Body of pancreas (tissue), 4 donors: ENCODE results near the gene CD320. TPM values are rescaled to one million over a fixed set of nuclear protein-coding genes. Genes with fewer than 3 reads are reported as not detected.

ENCODE experiments used
- ATAC-seq: fragments of 150-250 bp; one replicate; pipeline ENCODE4 v1.9.1; 2016
- DNase-seq, 4 donors: peaks; one replicate each; pipeline ENCODE4 v3.0.0-alpha.2; 2019
- H3K27ac ChIP-seq, 4 donors: fragments of 200-600 bp; sonication (generic); 1 replicate in 3 of 4; 2 replicates in 1 of 4; pipeline versions ENCODE4 v1.5.1 to v1.6.1; 2016 to 2019; ENCODE audit warnings: mild to moderate bottlenecking in 1 of 4, mixed read lengths in 1 of 4, moderate library complexity in 1 of 4
- H3K27me3 ChIP-seq, 2 donors: fragments of 200-600 bp; sonication (generic); one replicate each; pipeline ENCODE4 v1.6.0; 2016; ENCODE audit warnings: mild to moderate bottlenecking in 1 of 2
- H3K36me3 ChIP-seq, 2 donors: fragments of 200-600 bp; sonication (generic); replicated peaks in 1 of 2; 2 replicates each; pipeline ENCODE4 v1.5.1; 2016; ENCODE audit warnings: low read depth in 2 of 2; ENCODE audit not compliant: insufficient read depth in 1 of 2
- H3K4me1 ChIP-seq: fragments of 200-600 bp; sonication (generic); one replicate; pipeline ENCODE4 v1.6.0; 2016
- H3K4me3 ChIP-seq, 2 donors: fragments of 200-600 bp; sonication (generic); 1 replicate in 1 of 2; 2 replicates in 1 of 2; pipeline ENCODE4 v1.5.1; 2016 to 2019
- H3K9me3 ChIP-seq, 3 donors: fragments of 200-600 bp; sonication (generic); 1 replicate in 2 of 3; 2 replicates in 1 of 3; pipeline ENCODE4 v1.5.1; 2016
- POLR2A ChIP-seq, 3 donors: fragments of 450-650 bp; IDR thresholded peaks; one replicate each; pipeline ENCODE4 v1.6.1; 2016; ENCODE audit warnings: antibody characterized with exemption in 3 of 3, mild to moderate bottlenecking in 2 of 3
- WGBS, 2 donors: methylation state at CpG; one replicate each; pipeline ENCODE4 v1.1.5; 2017; 5-methylcytosine and 5-hydroxymethylcytosine counted together
- intact Hi-C: fragments of 100-400 bp; cut with DNase I; formaldehyde crosslinking; loops from one replicate; pipeline ENCODE4 v1.15.1; 2023
- total RNA-seq, 2 donors: library from RNA; depleted of rRNA; stranded (reverse); fragments of >200 nt; gene quantifications; one replicate each; pipeline ENCODE4 v1.1.0, GENCODE V29; 2016
- TF ChIP-seq, protein P1 (sequence below), 7 experiments: fragments of 450-650 bp in 4 of 7; fragments of 200-600 bp in 3 of 7; sonication (generic) in 3 of 7; IDR thresholded peaks; one replicate each; pipeline ENCODE4 v1.5.1; 2016 to 2019; ENCODE audit warnings: antibody characterized with exemption in 7 of 7

The CD320 gene
- total RNA-seq, 2 donors from 2014 or later: 34.0 to 41.2 TPM

DNA sequence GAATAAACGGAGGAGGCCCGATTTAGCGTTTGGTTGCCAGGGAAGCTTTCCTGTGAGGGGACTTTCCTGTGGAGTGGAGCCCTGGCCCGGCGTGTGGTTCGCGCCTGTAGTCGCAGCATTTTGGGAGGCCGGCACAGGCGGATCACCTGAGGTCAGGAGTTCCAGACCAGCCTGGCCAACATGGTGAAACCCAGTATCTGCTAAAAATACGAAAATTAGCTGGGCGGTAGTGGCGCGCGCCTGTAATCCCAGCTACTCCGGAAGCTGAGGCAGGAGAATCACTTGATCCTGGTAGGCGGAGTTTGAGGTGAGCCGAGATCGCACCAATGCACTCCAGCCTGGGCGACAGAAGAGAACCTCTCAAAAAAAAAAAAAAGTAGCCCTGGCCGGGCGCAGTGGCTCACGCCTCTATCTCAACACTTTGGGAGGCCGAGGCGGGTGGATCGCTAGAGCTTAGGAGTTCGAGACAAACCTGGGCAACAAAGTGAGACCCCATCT is 28.0 kb upstream of the CD320 start:
- 30 to 45% methylated on average over 15 to 25 of the region's 27 CpGs for WGBS, 2 donors
- peaks cover 0 to 20% of the 10 kb centered on the region in 2 donors for H3K27me3 ChIP-seq
- TF ChIP-seq, protein P1, sequence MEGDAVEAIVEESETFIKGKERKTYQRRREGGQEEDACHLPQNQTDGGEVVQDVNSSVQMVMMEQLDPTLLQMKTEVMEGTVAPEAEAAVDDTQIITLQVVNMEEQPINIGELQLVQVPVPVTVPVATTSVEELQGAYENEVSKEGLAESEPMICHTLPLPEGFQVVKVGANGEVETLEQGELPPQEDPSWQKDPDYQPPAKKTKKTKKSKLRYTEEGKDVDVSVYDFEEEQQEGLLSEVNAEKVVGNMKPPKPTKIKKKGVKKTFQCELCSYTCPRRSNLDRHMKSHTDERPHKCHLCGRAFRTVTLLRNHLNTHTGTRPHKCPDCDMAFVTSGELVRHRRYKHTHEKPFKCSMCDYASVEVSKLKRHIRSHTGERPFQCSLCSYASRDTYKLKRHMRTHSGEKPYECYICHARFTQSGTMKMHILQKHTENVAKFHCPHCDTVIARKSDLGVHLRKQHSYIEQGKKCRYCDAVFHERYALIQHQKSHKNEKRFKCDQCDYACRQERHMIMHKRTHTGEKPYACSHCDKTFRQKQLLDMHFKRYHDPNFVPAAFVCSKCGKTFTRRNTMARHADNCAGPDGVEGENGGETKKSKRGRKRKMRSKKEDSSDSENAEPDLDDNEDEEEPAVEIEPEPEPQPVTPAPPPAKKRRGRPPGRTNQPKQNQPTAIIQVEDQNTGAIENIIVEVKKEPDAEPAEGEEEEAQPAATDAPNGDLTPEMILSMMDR (IDR thresholded peaks at IDR 0.05): no peak
- no peak for TF ChIP-seq POLR2A (IDR thresholded peaks at IDR 0.05)
- intact Hi-C loops: no loop called here
- no peak overlapping the region for H3K27ac ChIP-seq
- H3K4me3 ChIP-seq: no peak overlapping the region
- ATAC-seq (no peak), DNase-seq (no peak)
- H3K36me3 ChIP-seq: no peaks in the 10 kb centered on the region
- peaks cover 18% of the 10 kb centered on the region for H3K4me1 ChIP-seq
- no peaks in the 10 kb centered on the region for H3K9me3 ChIP-seq

DNA sequence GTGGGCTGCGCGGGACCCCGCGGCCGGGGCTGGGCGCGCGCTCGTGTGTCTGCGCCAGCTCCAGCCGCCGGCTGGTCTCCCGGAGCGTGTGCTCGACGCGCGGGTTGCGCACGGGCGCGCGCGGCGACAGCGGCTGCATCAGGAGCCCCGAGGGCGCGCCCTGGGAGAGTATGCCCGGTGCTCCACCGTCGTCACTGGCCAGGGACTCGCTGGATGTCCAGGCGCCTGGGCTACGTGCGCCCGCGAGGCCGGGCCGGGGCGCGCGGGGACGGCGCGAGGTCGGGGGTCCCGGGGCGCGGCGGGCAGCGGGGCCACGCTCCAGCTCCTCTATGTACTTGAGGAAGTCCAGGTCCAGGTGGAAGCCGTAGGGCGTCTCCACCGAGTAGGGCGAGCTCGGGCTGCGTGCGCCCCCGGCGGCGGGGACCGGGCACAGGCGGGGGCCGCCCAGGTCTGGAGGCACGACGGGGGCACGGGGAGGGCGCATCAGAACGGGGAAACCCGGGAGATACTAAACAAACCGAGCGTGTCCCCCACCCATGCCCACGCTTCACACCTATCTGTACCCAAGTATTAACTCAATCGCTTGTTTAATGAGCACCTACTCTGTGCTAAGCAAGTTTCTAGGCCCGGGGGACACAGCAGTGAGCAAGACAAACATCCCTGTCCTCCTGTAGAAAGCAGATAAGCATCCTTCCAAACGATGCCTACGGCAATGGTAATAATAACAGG is 27.3 kb upstream of the CD320 start:
- Histone ChIP-seq H3K27me3 (peaks cover 0 to 20% of the 10 kb centered on the region in 2 donors), H3K4me3 (no peak overlapping the region), H3K36me3 (no peaks in the 10 kb centered on the region), H3K9me3 (no peaks in the 10 kb centered on the region), H3K27ac (no peak overlapping the region), H3K4me1 (peaks cover 18% of the 10 kb centered on the region)
- intact Hi-C loops: no loop called here
- WGBS, 2 donors: 4 to 23% methylated on average over 8 to 46 of the region's 79 CpGs
- TF ChIP-seq, protein P1 (IDR thresholded peaks at IDR 0.05): no peak
- no peak for TF ChIP-seq POLR2A (IDR thresholded peaks at IDR 0.05)
- ATAC-seq (peak; percentile 22), DNase-seq (no peak)

DNA sequence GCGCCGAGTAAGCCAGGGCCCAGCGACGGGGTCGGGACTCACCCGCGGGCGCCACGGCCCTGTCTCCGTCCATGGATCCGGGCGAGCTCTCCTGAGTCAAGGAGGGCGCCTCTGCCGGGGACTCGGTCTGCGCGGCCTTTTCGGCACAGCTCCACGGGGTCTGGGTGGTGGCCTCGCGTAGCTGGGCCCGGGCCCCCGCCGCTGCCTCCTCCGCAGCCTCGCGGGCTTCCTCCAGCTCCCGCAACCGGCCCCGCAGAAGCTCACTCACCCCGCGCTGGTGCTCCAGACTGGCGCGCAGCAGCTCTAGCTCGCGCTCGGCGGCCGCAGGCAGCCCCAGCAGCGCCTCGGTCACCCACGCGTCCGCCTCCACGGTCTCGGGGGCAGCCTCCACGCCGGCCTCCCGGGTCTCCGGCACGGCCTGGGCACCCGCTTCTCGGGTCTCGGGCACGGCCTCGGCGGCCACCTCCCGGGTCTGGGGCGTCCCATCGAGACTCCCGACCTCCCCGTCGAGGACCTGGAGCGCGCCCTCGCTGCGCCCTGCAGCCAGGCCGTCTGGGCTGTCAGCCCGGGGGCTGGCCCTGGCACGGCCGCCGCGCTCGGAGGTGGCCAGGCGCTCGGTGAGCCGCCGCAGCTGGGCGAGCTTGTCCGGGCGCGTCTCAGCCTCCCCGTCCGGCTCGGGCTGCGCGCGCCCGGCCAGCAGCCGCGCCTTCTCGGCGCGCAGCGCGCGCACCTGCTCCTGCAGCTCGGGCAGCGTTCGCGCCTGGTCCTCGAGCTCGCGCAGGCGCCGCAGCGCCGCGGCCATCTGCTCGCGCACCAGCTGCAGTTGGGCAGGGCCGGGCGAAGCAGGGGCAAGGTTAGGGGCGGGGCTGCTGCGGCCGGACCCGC is 26.5 kb upstream of the CD320 start:
- peak; percentile 58 for ATAC-seq
- H3K27ac ChIP-seq: no peak overlapping the region
- no peaks in the 10 kb centered on the region for H3K36me3 ChIP-seq
- no peak overlapping the region for H3K4me3 ChIP-seq
- 9% methylated on average over 77 of the region's 117 CpGs; no CpG with 5 or more reads in 1 of the 2 donors for WGBS, 2 donors
- peak; percentile 45 to 78 (median 57) for DNase-seq
- no peaks in the 10 kb centered on the region for H3K9me3 ChIP-seq
- peaks cover 18% of the 10 kb centered on the region for H3K4me1 ChIP-seq
- peaks cover 0 to 20% of the 10 kb centered on the region in 2 donors for H3K27me3 ChIP-seq
- TF ChIP-seq POLR2A (IDR thresholded peaks at IDR 0.05): no peak
- TF ChIP-seq, protein P1 (IDR thresholded peaks at IDR 0.05): no peak
- intact Hi-C loops: no loop called here

DNA sequence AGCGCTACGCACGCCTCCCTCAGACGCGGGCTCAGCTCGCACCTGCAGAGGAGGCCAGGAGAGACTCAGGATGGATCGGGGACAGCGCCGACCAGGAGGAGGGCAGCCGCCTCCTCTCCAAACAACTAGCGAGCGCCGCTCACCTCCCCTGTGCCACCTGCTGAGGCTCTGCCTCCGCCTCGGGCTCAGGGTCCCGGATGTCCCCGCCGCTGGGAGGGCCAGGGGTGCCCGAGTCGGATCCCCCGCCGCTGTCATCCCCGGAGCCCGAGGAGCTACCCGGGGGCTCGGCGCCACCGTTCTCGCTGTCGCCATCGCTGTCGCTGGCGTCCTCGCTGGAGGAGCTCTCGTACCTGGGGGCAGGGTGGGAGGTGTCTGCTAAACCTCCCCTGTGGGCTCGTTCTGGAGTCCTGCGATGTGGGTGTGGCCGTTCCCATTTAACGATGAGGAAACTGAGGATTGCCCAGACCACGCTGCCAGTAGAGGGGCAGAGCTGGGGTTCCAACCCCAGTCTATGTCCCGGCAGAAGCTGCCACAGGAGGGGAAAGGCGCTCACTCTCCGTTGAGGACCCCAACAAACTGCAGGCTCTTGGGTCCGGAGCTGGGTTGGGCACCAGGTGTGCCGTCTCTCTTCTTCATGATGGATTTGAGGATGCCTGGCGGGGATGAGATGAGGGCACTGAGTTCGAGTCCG is 25.8 kb upstream of the CD320 start:
- ATAC-seq: no peak
- H3K4me3 ChIP-seq: no peak overlapping the region
- no peak overlapping the region for H3K27ac ChIP-seq
- no peak for TF ChIP-seq POLR2A (IDR thresholded peaks at IDR 0.05)
- TF ChIP-seq, protein P1 (IDR thresholded peaks at IDR 0.05): no peak
- 7% methylated on average over 37 of the region's 48 CpGs; no CpG with 5 or more reads in 1 of the 2 donors for WGBS, 2 donors
- intact Hi-C loops: no loop called here
- peaks cover 0 to 20% of the 10 kb centered on the region in 2 donors for H3K27me3 ChIP-seq
- peaks cover 18% of the 10 kb centered on the region for H3K4me1 ChIP-seq
- DNase-seq: no peak
- H3K36me3 ChIP-seq: no peaks in the 10 kb centered on the region
- H3K9me3 ChIP-seq: no peaks in the 10 kb centered on the region
